ENCODE measurements around the gene KLRK1.
"Not testable (repeated sequence)": the region's sequence is repeated elsewhere in the genome, so short reads cannot be mapped to it uniquely, and the experiment has no call there.

The KLRK1 gene

DNA sequence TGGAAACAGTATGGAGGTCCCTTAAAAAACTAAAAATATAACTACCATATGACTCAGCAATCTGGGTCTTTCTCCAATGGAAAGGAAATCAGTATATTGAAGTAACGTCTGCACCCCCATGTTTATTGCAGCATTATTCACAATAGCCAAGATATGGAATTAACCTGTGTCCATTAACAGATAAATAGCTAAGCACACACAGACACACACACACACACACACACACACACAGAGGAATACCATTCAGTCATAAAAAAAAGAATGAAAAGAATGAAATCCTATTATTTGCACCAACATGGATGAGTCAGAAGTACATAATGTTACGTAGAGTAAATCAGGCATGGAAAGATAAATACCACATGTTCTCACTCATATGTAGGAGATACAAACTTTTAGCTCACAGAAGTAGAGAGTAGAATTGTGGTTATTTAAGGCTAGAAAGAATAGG, 4.7 kb downstream of the KLRK1 start:
- TF ChIP-seq, protein P1, sequence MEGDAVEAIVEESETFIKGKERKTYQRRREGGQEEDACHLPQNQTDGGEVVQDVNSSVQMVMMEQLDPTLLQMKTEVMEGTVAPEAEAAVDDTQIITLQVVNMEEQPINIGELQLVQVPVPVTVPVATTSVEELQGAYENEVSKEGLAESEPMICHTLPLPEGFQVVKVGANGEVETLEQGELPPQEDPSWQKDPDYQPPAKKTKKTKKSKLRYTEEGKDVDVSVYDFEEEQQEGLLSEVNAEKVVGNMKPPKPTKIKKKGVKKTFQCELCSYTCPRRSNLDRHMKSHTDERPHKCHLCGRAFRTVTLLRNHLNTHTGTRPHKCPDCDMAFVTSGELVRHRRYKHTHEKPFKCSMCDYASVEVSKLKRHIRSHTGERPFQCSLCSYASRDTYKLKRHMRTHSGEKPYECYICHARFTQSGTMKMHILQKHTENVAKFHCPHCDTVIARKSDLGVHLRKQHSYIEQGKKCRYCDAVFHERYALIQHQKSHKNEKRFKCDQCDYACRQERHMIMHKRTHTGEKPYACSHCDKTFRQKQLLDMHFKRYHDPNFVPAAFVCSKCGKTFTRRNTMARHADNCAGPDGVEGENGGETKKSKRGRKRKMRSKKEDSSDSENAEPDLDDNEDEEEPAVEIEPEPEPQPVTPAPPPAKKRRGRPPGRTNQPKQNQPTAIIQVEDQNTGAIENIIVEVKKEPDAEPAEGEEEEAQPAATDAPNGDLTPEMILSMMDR (IDR thresholded peaks at IDR 0.05; ENCODE audit: extremely low read depth, insufficient read depth, missing control alignments), result no peak
- in situ Hi-C loops (cut with MboI; ENCODE audit: low pct_unique_long_range_greater_than_20kb, low sequenced_read_pairs, unreplicated experiment), result no loop called here
- DNase-seq (ENCODE audit: low spot score), result no peak

DNA sequence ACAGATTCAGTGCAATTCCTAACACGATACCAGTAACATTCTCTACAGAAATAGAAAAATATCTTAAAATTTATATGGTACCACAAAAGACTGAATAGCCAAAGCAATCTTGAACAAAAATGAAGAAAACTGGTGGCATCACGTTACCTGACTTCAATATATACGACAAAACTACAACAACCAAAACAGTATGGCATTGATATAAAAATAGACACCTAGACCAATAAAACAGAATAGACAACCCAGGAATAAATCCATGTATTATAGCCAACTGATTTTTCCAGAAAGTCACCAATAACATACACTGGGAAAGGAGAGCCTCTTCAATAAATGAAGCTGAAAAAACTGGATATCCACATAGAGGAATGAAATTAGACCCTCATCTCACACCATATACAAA, 5.7 kb downstream of the KLRK1 start:
- no peak for DNase-seq (ENCODE audit: low spot score)
- in situ Hi-C loops (cut with MboI; ENCODE audit: low pct_unique_long_range_greater_than_20kb, low sequenced_read_pairs, unreplicated experiment), result no loop called here
- TF ChIP-seq, protein P1 (IDR thresholded peaks at IDR 0.05; ENCODE audit: extremely low read depth, insufficient read depth, missing control alignments), result no peak

DNA sequence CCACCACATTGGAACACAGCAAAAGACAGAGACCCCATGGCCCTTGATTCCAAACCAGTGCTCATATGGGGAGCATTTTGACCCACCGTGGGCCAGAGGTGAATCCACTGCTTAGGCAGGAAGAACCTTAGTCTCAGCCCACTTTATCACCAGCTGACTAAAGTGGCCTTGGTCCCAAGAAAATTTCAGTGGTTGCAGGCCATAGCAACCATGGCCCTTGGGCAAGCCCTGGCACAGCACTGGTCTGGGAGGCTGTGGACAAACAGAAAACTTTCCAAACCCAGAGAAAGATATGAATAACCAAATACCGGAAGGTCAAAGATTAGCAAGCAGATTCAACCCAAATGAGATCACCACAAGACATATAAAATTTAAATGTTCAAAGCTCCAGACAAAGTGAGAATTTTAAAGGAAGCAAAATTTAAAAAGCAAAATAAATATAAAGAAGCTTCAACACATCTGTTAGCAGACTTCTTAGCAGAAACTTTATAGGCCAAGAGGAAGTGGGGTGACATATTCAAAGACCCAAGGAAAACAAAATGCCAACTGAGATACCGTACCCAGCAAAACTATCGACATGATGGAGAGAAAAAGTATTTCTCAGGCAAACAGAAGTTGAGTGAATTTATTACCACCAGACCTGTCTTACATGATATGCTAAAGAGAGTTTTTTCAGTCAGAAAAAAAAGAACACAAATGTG, 7.8 kb downstream of the KLRK1 start:
- TF ChIP-seq, protein P1 (IDR thresholded peaks at IDR 0.05; ENCODE audit: extremely low read depth, insufficient read depth, missing control alignments), result no peak
- in situ Hi-C loops (cut with MboI; ENCODE audit: low pct_unique_long_range_greater_than_20kb, low sequenced_read_pairs, unreplicated experiment), result no loop called here
- no peak for DNase-seq (ENCODE audit: low spot score)

DNA sequence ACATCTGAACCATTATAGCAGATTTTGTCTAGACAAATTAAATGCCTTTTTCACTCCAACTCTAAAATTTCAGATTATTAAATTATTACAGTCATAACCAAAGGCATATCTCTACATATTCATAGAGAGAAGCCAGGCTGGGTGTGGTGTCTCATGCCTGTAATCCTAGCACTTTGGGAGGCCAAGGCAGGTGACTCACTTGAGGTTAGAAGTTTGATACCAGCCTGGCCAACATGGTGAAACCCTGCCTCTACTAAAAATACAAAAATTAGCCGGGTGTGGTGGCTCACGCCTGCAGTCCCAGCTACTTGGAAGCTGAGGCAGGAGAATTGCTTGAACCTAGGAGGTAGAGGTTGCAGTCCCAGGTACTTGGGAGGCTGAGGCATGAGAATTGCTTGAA, 11.1 kb downstream of the KLRK1 start:
- in situ Hi-C loops (cut with MboI; ENCODE audit: low pct_unique_long_range_greater_than_20kb, low sequenced_read_pairs, unreplicated experiment), result not testable (repeated sequence)

DNA sequence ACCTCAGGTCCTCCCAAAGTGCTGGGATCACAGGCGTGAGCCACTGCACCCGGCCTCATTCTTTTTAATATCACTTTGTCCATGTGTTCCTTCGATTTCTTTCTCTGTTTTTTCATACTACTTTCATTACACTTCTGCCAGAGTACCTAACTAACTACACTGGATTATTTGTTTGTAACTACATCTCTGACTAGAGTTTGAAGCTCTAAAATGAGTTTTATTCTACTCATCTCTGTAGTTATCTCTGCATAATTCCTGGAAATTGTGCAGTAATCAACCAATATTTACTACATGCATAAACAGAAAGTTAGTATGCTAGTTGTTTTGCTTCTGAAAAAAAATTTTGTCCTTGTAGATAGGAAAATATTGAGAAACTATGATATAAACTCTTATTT, 15.2 kb downstream of the KLRK1 start:
- DNase-seq (ENCODE audit: low spot score), result no peak
- TF ChIP-seq, protein P1 (IDR thresholded peaks at IDR 0.05; ENCODE audit: extremely low read depth, insufficient read depth, missing control alignments), result no peak
- in situ Hi-C loops (cut with MboI; ENCODE audit: low pct_unique_long_range_greater_than_20kb, low sequenced_read_pairs, unreplicated experiment), result no loop called here

More for the DNA sequence above, 11.1 kb downstream of the KLRK1 start:
- DNase-seq (ENCODE audit: low spot score), result not testable (repeated sequence)

DNA sequence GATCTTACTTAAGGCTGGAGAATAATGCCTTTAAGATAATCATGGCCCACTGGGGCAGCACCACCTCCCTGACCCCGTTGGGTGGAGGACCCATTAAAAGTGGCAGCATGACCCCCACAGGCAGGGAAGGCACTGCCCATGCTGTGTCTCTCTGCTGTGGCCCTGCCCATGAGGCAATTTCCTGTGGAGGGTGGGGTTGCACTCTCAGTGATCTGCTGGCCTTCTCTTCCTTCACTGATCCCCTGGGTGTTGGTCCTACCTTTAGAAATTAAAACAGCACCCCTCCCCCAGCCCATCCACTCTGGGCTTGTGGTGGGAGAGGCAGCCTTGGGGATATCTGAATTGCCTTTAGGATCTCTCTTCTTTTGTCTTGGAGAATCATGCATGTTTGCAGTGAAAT, 17.3 kb downstream of the KLRK1 start:
- DNase-seq (ENCODE audit: low spot score), result no peak
- TF ChIP-seq, protein P1 (IDR thresholded peaks at IDR 0.05; ENCODE audit: extremely low read depth, insufficient read depth, missing control alignments), result no peak
- in situ Hi-C loops (cut with MboI; ENCODE audit: low pct_unique_long_range_greater_than_20kb, low sequenced_read_pairs, unreplicated experiment), result no loop called here

DNA sequence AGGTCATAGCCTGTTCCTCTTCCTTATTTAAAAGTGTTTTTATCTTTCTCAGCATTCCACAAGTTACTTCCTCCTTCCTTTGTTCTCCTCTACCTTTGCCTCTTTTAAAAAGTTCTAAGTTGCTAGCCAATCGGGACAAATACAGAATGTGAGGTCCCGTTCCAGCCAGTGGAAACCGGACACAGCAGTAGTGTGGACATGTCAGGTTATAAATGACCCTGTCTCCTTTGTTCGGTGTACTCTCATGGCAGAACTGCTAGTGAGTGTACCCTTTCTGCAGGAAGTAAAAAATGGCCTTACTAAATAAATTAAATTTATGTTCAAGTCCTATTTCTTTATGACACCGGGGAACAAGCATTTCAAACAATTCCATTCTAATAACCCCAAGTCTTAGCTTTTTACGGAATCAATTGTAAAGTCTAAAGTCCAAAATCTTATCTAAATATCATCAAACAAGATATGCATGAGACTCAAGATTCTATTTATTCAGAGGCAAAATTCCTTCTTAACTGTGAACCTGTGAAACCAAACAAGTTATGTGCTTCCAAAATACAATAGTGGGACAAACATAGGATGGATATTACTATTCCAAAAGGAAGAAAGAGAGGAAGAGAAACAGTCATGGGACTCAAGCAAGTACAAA, 17.8 kb downstream of the KLRK1 start:
- DNase-seq (ENCODE audit: low spot score); in situ Hi-C loops (cut with MboI; ENCODE audit: low pct_unique_long_range_greater_than_20kb, low sequenced_read_pairs, unreplicated experiment): not testable (repeated sequence)

Data from GM13977 (cell line).